H1 (cell line): ENCODE data around the gene RPP25. TPM values are rescaled to one million over a fixed set of nuclear protein-coding genes. Genes with fewer than 3 reads are reported as not detected.

Source experiments
- CHD2 ChIP-seq: IDR thresholded peaks from 2 replicates; pipeline ENCODE4 v1.6.1; 2012; ENCODE audit warnings: low read length, improper control_type of control experiment
- CREB1 ChIP-seq: IDR thresholded peaks from 2 replicates; pipeline ENCODE4 v1.6.1; 2012; ENCODE audit warnings: inconsistent platforms
- EGR1 ChIP-seq: IDR thresholded peaks from 2 replicates; pipeline ENCODE4 v1.6.1; 2011; ENCODE audit warnings: low read depth, low read length, borderline replicate concordance
- GTF2F1 ChIP-seq: IDR thresholded peaks from 2 replicates; pipeline ENCODE4 v1.6.1; 2012; ENCODE audit warnings: low read depth, low read length, improper control_type of control experiment, borderline replicate concordance
- HDAC2 ChIP-seq, 2 experiments: fragments of 300-600 bp in 1 of 2; sonication (generic) in 1 of 2; IDR thresholded peaks; 2 replicates each; pipeline ENCODE4 v1.6.1; 2011 to 2012; ENCODE audit warnings: low read depth in 2 of 2, low read length in 2 of 2, mild to moderate bottlenecking in 2 of 2, moderate library complexity in 2 of 2, borderline replicate concordance in 1 of 2, inconsistent platforms in 1 of 2
- KDM4A ChIP-seq: IDR thresholded peaks from one replicate; pipeline ENCODE4 v1.7.1; 2012; ENCODE audit warnings: low read depth, mild to moderate bottlenecking, moderate library complexity, low read length, inconsistent platforms; ENCODE audit not compliant: severe bottlenecking
- KDM5A ChIP-seq: fragments of 200-600 bp; IDR thresholded peaks from 2 replicates; pipeline ENCODE4 v1.7.1; 2012; ENCODE audit warnings: mild to moderate bottlenecking, low read length, inconsistent platforms, mixed read lengths
- NANOG ChIP-seq: IDR thresholded peaks from 2 replicates; pipeline ENCODE4 v1.6.1; 2011; ENCODE audit warnings: low read length, low read depth, mild to moderate bottlenecking, inconsistent platforms; ENCODE audit not compliant: insufficient read depth, poor library complexity, severe bottlenecking
- NRF1 ChIP-seq: IDR thresholded peaks from 2 replicates; pipeline ENCODE4 v1.6.1; 2011; ENCODE audit warnings: mild to moderate bottlenecking, low read depth, low read length, improper control_type of control experiment
- PHF8 ChIP-seq: fragments of 200-600 bp; sonication (generic); conservative IDR thresholded peaks from 2 replicates; pipeline ENCODE4 v1.7.1; 2012; ENCODE audit warnings: low read depth, mild to moderate bottlenecking, inconsistent platforms, low read length, moderate library complexity
- POLR2A ChIP-seq, 2 experiments: IDR thresholded peaks; 1 replicate in 1 of 2; 2 replicates in 1 of 2; pipeline ENCODE4 v1.6.1; 2011; ENCODE audit warnings: low read depth in 2 of 2, low read length in 2 of 2, mild to moderate bottlenecking in 2 of 2; ENCODE audit errors: control extremely low read depth in 1 of 2
- POU5F1 ChIP-seq: IDR thresholded peaks from 2 replicates; pipeline ENCODE4 v1.6.1; 2011; ENCODE audit warnings: low read depth, mild to moderate bottlenecking, low read length, moderate library complexity
- RFX5 ChIP-seq: IDR thresholded peaks from 2 replicates; pipeline ENCODE4 v1.6.1; 2011; ENCODE audit warnings: low read depth, low read length, improper control_type of control experiment, borderline replicate concordance
- SAP30 ChIP-seq: fragments of 300-600 bp; sonication (generic); IDR thresholded peaks from 2 replicates; pipeline ENCODE4 v1.7.1; 2012; ENCODE audit warnings: low read length, moderate library complexity, mild to moderate bottlenecking, inconsistent platforms; ENCODE audit not compliant: insufficient read depth, insufficient replicate concordance
- SIN3A ChIP-seq, 2 experiments: IDR thresholded peaks in 1 of 2; conservative IDR thresholded peaks in 1 of 2; 2 replicates each; pipeline ENCODE4 v1.6.1; 2011 to 2012; ENCODE audit warnings: low read length in 2 of 2, improper control_type of control experiment in 1 of 2, low read depth in 1 of 2, mild to moderate bottlenecking in 1 of 2
- SP2 ChIP-seq: IDR thresholded peaks from 2 replicates; pipeline ENCODE4 v1.6.1; 2012; ENCODE audit warnings: mild to moderate bottlenecking, low read length, inconsistent platforms
- SUZ12 ChIP-seq: fragments of 200-600 bp; sonication (generic); IDR thresholded peaks from 2 replicates; pipeline ENCODE4 v1.6.1; 2012; ENCODE audit warnings: mild to moderate bottlenecking, inconsistent platforms, low read length, moderate library complexity, mixed read lengths
- TEAD4 ChIP-seq: IDR thresholded peaks from 2 replicates; pipeline ENCODE4 v1.6.1; 2012; ENCODE audit warnings: low read depth, low read length, inconsistent platforms, mixed read lengths
- YY1 ChIP-seq: IDR thresholded peaks from 2 replicates; pipeline ENCODE4 v1.6.1; 2011; ENCODE audit warnings: low read depth, mild to moderate bottlenecking, low read length
- ZNF274 ChIP-seq: IDR thresholded peaks from 2 replicates; pipeline ENCODE4 v1.7.0; 2012; ENCODE audit warnings: low read length, borderline replicate concordance; ENCODE audit errors: extremely low read depth
- polyA plus RNA-seq, 7 experiments: library from polyadenylated mRNA; depleted of rRNA in 3 of 7; stranded (reverse) in 5 of 7; unstranded in 2 of 7; fragments of >200 nt in 5 of 7; fragments of 200-250 nt in 2 of 7; gene quantifications; 1 replicate in 5 of 7; 2 replicates in 1 of 7; 4 replicates in 1 of 7; pipeline versions ENCODE4 v1.2.1 to v1.2.3, GENCODE V29; 2011 to 2013; ENCODE audit warnings: missing spikeins in 2 of 7, mixed read lengths in 2 of 7
- total RNA-seq: library from RNA; stranded (reverse); fragmentation: NEBNext Ultra II Directional; extraction: Animal tissue kit (Norgen Biotek cat#: 25700); gene quantifications from 2 replicates; pipeline ENCODE4 v1.2.1, GENCODE V29; 2021
- TF ChIP-seq, protein P1 (sequence below): IDR thresholded peaks from 2 replicates; pipeline ENCODE4 v1.6.1; 2012; ENCODE audit warnings: inconsistent platforms
- TF ChIP-seq, protein P2 (sequence below): IDR thresholded peaks from 2 replicates; pipeline ENCODE4 v1.6.1; 2012; ENCODE audit warnings: low read length, inconsistent platforms

The RPP25 gene
- total and polyA plus RNA-seq, 2 of the 8 experiments (the other 6 are each of a cell fraction or from before 2014, with no cell fraction given): 17.4 to 19.8 TPM

DNA sequence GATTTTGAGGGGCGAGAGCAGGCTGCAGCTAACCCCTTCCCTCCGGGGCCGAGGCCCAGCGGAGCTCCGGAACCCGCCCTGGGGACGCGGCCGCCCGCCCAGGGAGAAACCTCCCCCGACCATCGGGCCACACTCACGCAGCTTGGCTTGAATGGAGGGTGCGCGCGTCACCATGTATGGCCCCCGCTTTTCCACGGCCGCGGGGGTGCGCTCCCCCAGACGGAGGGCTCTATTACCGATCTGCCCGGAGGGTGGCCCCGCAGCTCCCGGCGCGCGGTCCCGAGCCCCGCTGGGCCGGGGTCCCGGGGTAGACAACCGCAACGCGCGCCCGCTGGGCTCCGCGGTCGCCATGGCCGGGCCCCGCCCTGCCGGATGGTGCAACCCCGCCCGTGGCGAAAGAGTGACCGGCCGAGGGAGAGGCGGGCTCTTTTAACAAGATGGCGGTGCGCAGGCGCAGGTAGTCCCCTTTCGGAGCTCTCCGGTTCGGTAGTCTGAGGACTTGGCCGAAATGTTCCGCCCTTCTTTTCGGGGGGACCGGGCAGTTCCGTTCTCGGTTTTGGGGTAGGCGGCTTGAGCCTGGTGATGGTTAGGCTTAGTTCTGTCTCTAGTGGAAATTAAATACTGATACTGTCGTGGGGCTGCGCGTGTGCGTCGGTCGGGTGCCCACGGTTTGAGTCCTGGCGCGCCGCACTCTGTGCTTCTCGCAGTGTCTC lies 50.0 kb downstream of the RPP25 start, which contains the start of gene FAM219B (continued):
- TF ChIP-seq KDM4A: peak; percentile 75
- no peak for TF ChIP-seq CHD2
- peak; percentile 11; the same call in 1 of the 2 replicates for TF ChIP-seq CREB1
- TF ChIP-seq YY1: peak; percentile 93
- TF ChIP-seq POU5F1: no peak
- no peak for TF ChIP-seq SAP30
- peak; percentile 87 for TF ChIP-seq PHF8
- TF ChIP-seq, protein P1, sequence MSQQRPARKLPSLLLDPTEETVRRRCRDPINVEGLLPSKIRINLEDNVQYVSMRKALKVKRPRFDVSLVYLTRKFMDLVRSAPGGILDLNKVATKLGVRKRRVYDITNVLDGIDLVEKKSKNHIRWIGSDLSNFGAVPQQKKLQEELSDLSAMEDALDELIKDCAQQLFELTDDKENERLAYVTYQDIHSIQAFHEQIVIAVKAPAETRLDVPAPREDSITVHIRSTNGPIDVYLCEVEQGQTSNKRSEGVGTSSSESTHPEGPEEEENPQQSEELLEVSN: peak; percentile 33; the same call in 1 of the 2 replicates
- TF ChIP-seq SUZ12: no peak
- peak; percentile 61 to 69; a peak in 2 of 3 replicates for TF ChIP-seq POLR2A (IDR thresholded peaks at IDR 0.05; ENCODE audit: control extremely low read depth in 1 of 2, low read depth in 2 of 2, low read length in 2 of 2)
- TF ChIP-seq EGR1: no peak
- no peak for TF ChIP-seq TEAD4
- no peak for TF ChIP-seq KDM5A
- TF ChIP-seq, protein P2, sequence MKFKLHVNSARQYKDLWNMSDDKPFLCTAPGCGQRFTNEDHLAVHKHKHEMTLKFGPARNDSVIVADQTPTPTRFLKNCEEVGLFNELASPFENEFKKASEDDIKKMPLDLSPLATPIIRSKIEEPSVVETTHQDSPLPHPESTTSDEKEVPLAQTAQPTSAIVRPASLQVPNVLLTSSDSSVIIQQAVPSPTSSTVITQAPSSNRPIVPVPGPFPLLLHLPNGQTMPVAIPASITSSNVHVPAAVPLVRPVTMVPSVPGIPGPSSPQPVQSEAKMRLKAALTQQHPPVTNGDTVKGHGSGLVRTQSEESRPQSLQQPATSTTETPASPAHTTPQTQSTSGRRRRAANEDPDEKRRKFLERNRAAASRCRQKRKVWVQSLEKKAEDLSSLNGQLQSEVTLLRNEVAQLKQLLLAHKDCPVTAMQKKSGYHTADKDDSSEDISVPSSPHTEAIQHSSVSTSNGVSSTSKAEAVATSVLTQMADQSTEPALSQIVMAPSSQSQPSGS: no peak; the same call in 1 of the 2 replicates
- peak; percentile 90 for TF ChIP-seq NRF1
- no peak for TF ChIP-seq ZNF274
- TF ChIP-seq HDAC2 (IDR thresholded peaks at IDR 0.05; ENCODE audit: borderline replicate concordance in 1 of 2, low read depth in 2 of 2, low read length in 2 of 2): peak in 1 of 2 experiments; percentile 57; a peak in 1 of 4 replicates
- no peak for TF ChIP-seq RFX5
- no peak for TF ChIP-seq SP2
- 0 out of 4 replicates have a peak, but pooled peaks have one; percentile 5 to 53 for TF ChIP-seq SIN3A (conservative IDR thresholded peaks at IDR 0.05 in 1 of 2, IDR thresholded peaks at IDR 0.05 in 1 of 2; ENCODE audit: low read depth in 1 of 2, low read length in 2 of 2)
- no peak for TF ChIP-seq NANOG
- TF ChIP-seq GTF2F1: no peak
